Body of pancreas (tissue), 4 donors: Measurements from ENCODE around the gene NKIRAS2. TPM values are rescaled to one million over a fixed set of nuclear protein-coding genes. Genes with fewer than 3 reads are reported as not detected.

Experiments
- ATAC-seq: fragments of 150-250 bp; one replicate; pipeline ENCODE4 v1.9.1; 2016
- DNase-seq, 4 donors: peaks; one replicate each; pipeline ENCODE4 v3.0.0-alpha.2; 2019
- H3K27ac ChIP-seq, 4 donors: fragments of 200-600 bp; sonication (generic); 1 replicate in 3 of 4; 2 replicates in 1 of 4; pipeline versions ENCODE4 v1.5.1 to v1.6.1; 2016 to 2019; ENCODE audit warnings: mild to moderate bottlenecking in 1 of 4, mixed read lengths in 1 of 4, moderate library complexity in 1 of 4
- H3K27me3 ChIP-seq, 2 donors: fragments of 200-600 bp; sonication (generic); one replicate each; pipeline ENCODE4 v1.6.0; 2016; ENCODE audit warnings: mild to moderate bottlenecking in 1 of 2
- H3K36me3 ChIP-seq, 2 donors: fragments of 200-600 bp; sonication (generic); replicated peaks in 1 of 2; 2 replicates each; pipeline ENCODE4 v1.5.1; 2016; ENCODE audit warnings: low read depth in 2 of 2; ENCODE audit not compliant: insufficient read depth in 1 of 2
- H3K4me1 ChIP-seq: fragments of 200-600 bp; sonication (generic); one replicate; pipeline ENCODE4 v1.6.0; 2016
- H3K4me3 ChIP-seq, 2 donors: fragments of 200-600 bp; sonication (generic); 1 replicate in 1 of 2; 2 replicates in 1 of 2; pipeline ENCODE4 v1.5.1; 2016 to 2019
- H3K9me3 ChIP-seq, 3 donors: fragments of 200-600 bp; sonication (generic); 1 replicate in 2 of 3; 2 replicates in 1 of 3; pipeline ENCODE4 v1.5.1; 2016
- CTCF ChIP-seq, 7 experiments: fragments of 450-650 bp in 4 of 7; fragments of 200-600 bp in 3 of 7; sonication (generic) in 3 of 7; IDR thresholded peaks; one replicate each; pipeline ENCODE4 v1.5.1; 2016 to 2019; ENCODE audit warnings: antibody characterized with exemption in 7 of 7
- POLR2A ChIP-seq, 3 donors: fragments of 450-650 bp; IDR thresholded peaks; one replicate each; pipeline ENCODE4 v1.6.1; 2016; ENCODE audit warnings: antibody characterized with exemption in 3 of 3, mild to moderate bottlenecking in 2 of 3
- WGBS, 2 donors: methylation state at CpG; one replicate each; pipeline ENCODE4 v1.1.5; 2017; 5-methylcytosine and 5-hydroxymethylcytosine counted together
- intact Hi-C: fragments of 100-400 bp; cut with DNase I; formaldehyde crosslinking; loops from one replicate; pipeline ENCODE4 v1.15.1; 2023
- total RNA-seq, 2 donors: library from RNA; depleted of rRNA; stranded (reverse); fragments of >200 nt; gene quantifications; one replicate each; pipeline ENCODE4 v1.1.0, GENCODE V29; 2016

Gene NKIRAS2
- total RNA-seq, 2 donors from 2014 or later: 17.1 to 19.2 TPM

DNA sequence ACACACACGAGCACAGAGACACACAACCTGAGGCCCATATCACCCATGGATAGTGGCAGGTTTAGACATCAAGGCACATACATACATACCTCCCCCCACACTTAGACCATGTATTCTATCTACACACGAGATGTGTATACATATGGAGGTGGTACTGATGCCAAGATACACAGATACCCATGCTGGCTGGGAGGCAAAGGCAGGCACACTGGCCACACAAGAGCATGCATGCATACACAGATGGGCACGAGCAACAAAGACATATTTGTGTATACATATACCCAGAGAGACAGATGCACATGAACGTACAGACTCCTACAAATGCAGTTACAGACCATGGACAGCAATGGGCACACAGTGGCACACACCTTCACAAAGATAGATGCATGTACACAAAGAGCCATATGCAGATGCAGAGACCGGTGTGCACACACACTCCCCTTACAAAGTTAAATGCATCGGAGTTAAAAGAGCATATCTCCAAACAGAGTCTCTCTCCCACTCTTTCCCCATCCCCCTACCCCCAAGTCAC is 32.5 kb downstream of the NKIRAS2 start:
- no peaks in the 10 kb centered on the region for H3K9me3 ChIP-seq
- ATAC-seq (no peak), DNase-seq (no peak)
- intact Hi-C loops: no loop called here
- H3K36me3 ChIP-seq: no peaks in the 10 kb centered on the region
- TF ChIP-seq POLR2A (IDR thresholded peaks at IDR 0.05) (no peak), CTCF (IDR thresholded peaks at IDR 0.05) (no peak)
- WGBS, 2 donors: 64 to 75% methylated on average over 6 of the region's 6 CpGs
- H3K27me3 ChIP-seq: no peaks in the 10 kb centered on the region
- H3K4me3 ChIP-seq: no peak overlapping the region
- H3K4me1 ChIP-seq: peaks cover 23% of the 10 kb centered on the region
- H3K27ac ChIP-seq: no peak overlapping the region

DNA sequence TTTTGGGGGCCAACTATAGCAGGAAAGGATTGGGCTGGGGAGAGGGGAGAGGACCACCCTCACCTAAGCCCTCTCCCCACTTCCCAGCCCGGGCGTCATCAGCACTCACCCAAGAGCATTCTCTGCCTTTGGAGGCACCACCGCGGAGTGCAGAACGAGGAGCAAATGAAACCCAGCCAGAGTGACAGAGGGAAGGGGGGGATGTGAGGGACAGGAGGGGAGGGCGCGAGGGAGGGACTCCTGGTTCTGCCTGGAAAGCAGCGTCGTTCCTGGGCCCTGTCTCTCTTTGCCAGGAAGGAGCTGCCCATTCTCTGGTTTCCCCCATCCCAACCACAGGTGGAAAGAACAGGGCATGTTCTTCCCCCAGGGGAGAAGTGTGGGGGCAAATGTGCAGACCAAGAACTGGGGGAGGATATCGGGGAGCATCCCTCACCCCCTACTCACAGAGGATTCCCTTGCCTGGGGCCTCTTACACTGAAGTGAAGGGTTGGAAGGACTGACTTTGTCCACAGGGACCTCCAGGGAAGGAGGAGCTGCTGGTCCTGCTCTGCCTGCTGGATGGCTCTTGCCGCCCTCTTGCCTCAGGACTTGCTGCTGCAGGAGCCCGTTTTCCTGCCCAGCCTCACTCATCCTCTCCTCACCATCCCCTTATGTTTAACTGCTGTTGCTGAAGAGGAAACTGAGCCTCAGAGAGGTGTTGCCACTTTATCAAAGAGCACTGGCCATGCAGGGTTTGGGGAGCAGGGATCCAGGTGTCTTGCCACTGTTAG is 34.0 kb downstream of the NKIRAS2 start:
- Histone ChIP-seq H3K27ac (no peak overlapping the region), H3K36me3 (no peaks in the 10 kb centered on the region), H3K4me1 (peaks cover 18% of the 10 kb centered on the region), H3K27me3 (no peaks in the 10 kb centered on the region), H3K9me3 (no peaks in the 10 kb centered on the region), H3K4me3 (no peak overlapping the region)
- intact Hi-C loops: no loop called here
- DNase-seq: no peak
- ATAC-seq: no peak
- 44 to 66% methylated on average over 10 to 12 of the region's 12 CpGs for WGBS, 2 donors
- no peak for TF ChIP-seq POLR2A (IDR thresholded peaks at IDR 0.05)
- no peak for TF ChIP-seq CTCF (IDR thresholded peaks at IDR 0.05)

DNA sequence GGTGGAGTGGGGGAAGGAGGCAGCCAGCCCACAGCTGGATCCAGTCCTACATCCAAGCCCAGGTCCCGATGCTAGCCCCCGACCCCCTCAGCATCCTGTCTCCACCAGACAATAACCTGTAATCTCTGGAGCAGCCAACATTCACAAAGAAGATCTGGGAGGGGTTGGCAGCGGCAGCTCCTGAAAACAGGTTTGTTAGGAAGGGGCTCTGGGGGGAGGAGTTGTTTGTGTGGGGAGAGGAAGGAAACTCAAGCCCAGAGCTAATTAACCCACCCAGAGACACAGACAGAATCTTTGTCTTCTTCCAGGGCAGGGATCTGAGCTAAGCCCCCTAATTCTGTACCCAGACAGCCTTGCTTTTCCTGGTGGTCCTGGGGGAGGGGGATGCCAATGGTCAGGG is 35.1 kb downstream of the NKIRAS2 start:
- no peak for TF ChIP-seq CTCF (IDR thresholded peaks at IDR 0.05)
- no peak for TF ChIP-seq POLR2A (IDR thresholded peaks at IDR 0.05)
- Histone ChIP-seq H3K4me3 (no peak overlapping the region), H3K27me3 (no peaks in the 10 kb centered on the region), H3K27ac (no peak overlapping the region), H3K9me3 (no peaks in the 10 kb centered on the region), H3K4me1 (peaks cover 7% of the 10 kb centered on the region), H3K36me3 (no peaks in the 10 kb centered on the region)
- intact Hi-C loops: no loop called here
- no peak for DNase-seq
- 41 to 45% methylated on average over 3 of the region's 3 CpGs for WGBS, 2 donors
- ATAC-seq: no peak

DNA sequence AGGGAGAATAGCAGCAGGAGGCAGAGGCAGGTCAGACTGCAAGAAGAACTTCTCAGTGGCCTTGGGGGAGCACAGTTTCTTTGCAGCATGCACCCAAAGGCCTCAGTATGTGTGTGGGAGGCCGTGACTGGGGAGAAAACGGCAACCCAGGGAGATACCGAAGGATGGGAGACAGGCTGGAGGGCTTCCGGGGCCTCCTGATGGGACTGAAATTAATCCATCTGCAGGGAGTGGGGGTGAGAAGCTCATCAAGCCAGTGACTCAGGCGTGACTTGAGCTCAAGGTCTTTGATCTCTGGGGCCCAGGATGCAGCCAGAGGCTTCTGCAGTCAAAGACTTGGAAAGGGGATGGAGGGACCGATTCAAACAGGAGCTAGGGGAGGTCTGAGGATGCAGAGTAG is 35.6 kb downstream of the NKIRAS2 start:
- TF ChIP-seq POLR2A (IDR thresholded peaks at IDR 0.05) (no peak), CTCF (IDR thresholded peaks at IDR 0.05) (no peak)
- no peaks in the 10 kb centered on the region for H3K27me3 ChIP-seq
- H3K9me3 ChIP-seq: no peaks in the 10 kb centered on the region
- no peak overlapping the region for H3K4me3 ChIP-seq
- DNase-seq (no peak), ATAC-seq (no peak)
- H3K36me3 ChIP-seq: no peaks in the 10 kb centered on the region
- intact Hi-C loops: no loop called here
- no peak overlapping the region for H3K27ac ChIP-seq
- WGBS, 2 donors: 50 to 69% methylated on average over 6 of the region's 6 CpGs
- H3K4me1 ChIP-seq: peaks cover 6% of the 10 kb centered on the region

DNA sequence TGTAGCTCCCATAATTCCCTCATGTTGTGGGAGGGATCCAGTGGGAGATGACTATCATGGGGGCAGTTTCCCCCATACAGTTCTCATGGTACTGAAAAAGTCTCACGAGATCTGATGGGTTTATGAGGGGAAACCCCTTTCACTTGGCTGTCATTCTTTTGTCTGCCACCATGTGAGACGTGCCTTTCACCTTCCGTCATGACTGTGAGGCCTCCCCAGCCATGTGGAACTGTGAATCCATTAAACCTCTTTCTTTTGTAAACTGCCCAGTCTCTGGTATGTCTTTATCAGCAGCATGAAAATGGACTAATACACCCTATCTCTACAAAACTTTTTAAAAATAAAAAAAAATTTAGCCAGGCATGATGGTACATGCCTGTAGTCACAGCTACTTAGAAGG is 36.7 kb downstream of the NKIRAS2 start:
- no peak for TF ChIP-seq POLR2A (IDR thresholded peaks at IDR 0.05)
- no peak for TF ChIP-seq CTCF (IDR thresholded peaks at IDR 0.05)
- ATAC-seq: no peak
- no peaks in the 10 kb centered on the region for H3K36me3 ChIP-seq
- no peak overlapping the region for H3K4me3 ChIP-seq
- H3K27me3 ChIP-seq: no peaks in the 10 kb centered on the region
- H3K9me3 ChIP-seq: no peaks in the 10 kb centered on the region
- 69 to 81% methylated on average over 3 of the region's 3 CpGs for WGBS, 2 donors
- DNase-seq: no peak
- no peak overlapping the region for H3K27ac ChIP-seq
- H3K4me1 ChIP-seq: no peaks in the 10 kb centered on the region
- intact Hi-C loops: no loop called here
